Erythroblast (primary cell): ENCODE results near the gene RGS9BP.

Experiments
- GATA1 ChIP-seq: IDR thresholded peaks from 2 replicates; pipeline ENCODE4 v1.6.1; 2011; ENCODE audit warnings: low read depth, mild to moderate bottlenecking, control low read depth, low read length, moderate library complexity
- POLR2A ChIP-seq: IDR thresholded peaks from 2 replicates; pipeline ENCODE4 v1.6.1; 2011; ENCODE audit warnings: mild to moderate bottlenecking, low read length

DNA sequence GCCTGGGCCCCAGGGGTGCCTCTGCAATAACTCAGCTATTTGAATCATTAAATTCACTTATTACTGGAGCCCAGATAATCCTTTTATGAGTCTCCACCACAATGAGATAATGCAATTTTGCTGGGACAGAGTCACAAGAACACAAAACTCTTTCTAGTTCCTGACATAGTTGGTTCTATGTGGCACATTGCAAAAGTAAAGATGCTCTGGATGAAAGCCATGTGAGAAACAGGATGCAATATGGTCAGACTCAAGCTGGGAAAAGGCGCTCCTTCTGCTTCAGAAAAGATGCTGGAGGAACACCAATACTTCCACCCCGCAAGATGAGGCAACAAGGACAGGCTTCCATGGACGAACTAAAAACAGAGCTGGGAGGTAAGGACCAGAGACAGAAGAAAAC is 6.3 kb upstream of the RGS9BP start:
- TF ChIP-seq POLR2A (no peak), GATA1 (no peak)
